Neural cell (in vitro differentiated cells): ENCODE data around the gene ATP5PO. TPM values are rescaled to one million over a fixed set of nuclear protein-coding genes. Genes with fewer than 3 reads are reported as not detected.

ENCODE experiments used
- H2AFZ ChIP-seq: fragments of 200-600, 300-800 bp; sonication (generic), shearing (Covaris generic); 2 replicates; pipeline ENCODE4 v1.6.0; 2014; ENCODE audit warnings: low read depth, mild to moderate bottlenecking, antibody characterized with exemption, low read length, moderate library complexity
- H3F3A ChIP-seq: fragments of 200-600 bp; shearing (Covaris generic); 2 replicates; pipeline ENCODE4 v1.6.1; 2016; ENCODE audit warnings: mild to moderate bottlenecking, moderate library complexity, mixed read lengths, antibody characterized with exemption, low read length; ENCODE audit not compliant: insufficient read depth, poor library complexity, severe bottlenecking
- H3K27ac ChIP-seq: fragments of 200-600, 300-800 bp; sonication (generic), shearing (Covaris generic); 2 replicates; pipeline ENCODE4 v1.5.1; 2014; ENCODE audit warnings: mild to moderate bottlenecking, low read length, moderate library complexity
- H3K27me3 ChIP-seq: fragments of 300-800, 200-600 bp; sonication (generic), shearing (Covaris generic); 2 replicates; pipeline ENCODE4 v1.6.0; 2014; ENCODE audit warnings: mild to moderate bottlenecking, low read depth, low read length, moderate library complexity; ENCODE audit not compliant: insufficient read depth
- H3K36me3 ChIP-seq: fragments of 300-800, 200-600 bp; sonication (generic), shearing (Covaris generic); 2 replicates; pipeline ENCODE4 v1.5.1; 2014; ENCODE audit warnings: mild to moderate bottlenecking, antibody characterized with exemption, low read length, moderate library complexity; ENCODE audit not compliant: insufficient read depth
- H3K4me2 ChIP-seq: fragments of 300-800, 200-600 bp; sonication (generic), shearing (Covaris generic); 2 replicates; pipeline ENCODE4 v1.6.0; 2014; ENCODE audit warnings: mild to moderate bottlenecking, low read length
- H3K4me3 ChIP-seq: fragments of 300-800, 200-600 bp; sonication (generic), shearing (Covaris generic); 2 replicates; pipeline ENCODE4 v1.5.1; 2014; ENCODE audit warnings: mild to moderate bottlenecking, low read length, moderate library complexity
- H3K79me2 ChIP-seq: fragments of 200-600 bp; shearing (Covaris generic); replicated peaks from 2 replicates; pipeline ENCODE4 v1.6.0; 2014; ENCODE audit warnings: mild to moderate bottlenecking, low read length, moderate library complexity; ENCODE audit not compliant: insufficient read depth
- H3K9ac ChIP-seq: fragments of 300-800, 200-600 bp; sonication (generic), shearing (Covaris generic); 2 replicates; pipeline ENCODE4 v1.6.1; 2016; ENCODE audit warnings: mild to moderate bottlenecking, low read length, mixed read lengths
- H3K9me2 ChIP-seq: fragments of 200-600 bp; shearing (Covaris generic); 2 replicates; pipeline ENCODE4 v1.6.1; 2016; ENCODE audit warnings: mild to moderate bottlenecking, low read length, mixed read lengths; ENCODE audit not compliant: insufficient read depth
- H3K9me3 ChIP-seq: fragments of 200-600, 300-800 bp; sonication (generic), shearing (Covaris generic); 2 replicates; pipeline ENCODE4 v1.6.1; 2016; ENCODE audit warnings: mild to moderate bottlenecking, mixed run types, low read length, moderate library complexity, mixed read lengths
- H4K20me1 ChIP-seq: fragments of 200-600 bp; shearing (Covaris generic); 2 replicates; pipeline ENCODE4 v1.6.1; 2016; ENCODE audit warnings: mild to moderate bottlenecking, mixed run types; ENCODE audit not compliant: insufficient read depth
- CTCF ChIP-seq: fragments of 450-650 bp; IDR thresholded peaks from 2 replicates; pipeline ENCODE4 v1.5.1; 2014; ENCODE audit warnings: antibody characterized with exemption, mild to moderate bottlenecking, moderate library complexity; ENCODE audit not compliant: poor library complexity, severe bottlenecking
- EP300 ChIP-seq: fragments of 450-650 bp; conservative IDR thresholded peaks from 2 replicates; pipeline ENCODE4 v1.6.1; 2014; ENCODE audit warnings: antibody characterized with exemption, mild to moderate bottlenecking, moderate library complexity; ENCODE audit not compliant: poor library complexity, severe bottlenecking
- EZH2 ChIP-seq: fragments of 200-600, 300-800 bp; shearing (Covaris generic), sonication (generic); IDR thresholded peaks from 2 replicates; pipeline ENCODE4 v1.6.1; 2014; ENCODE audit warnings: antibody characterized with exemption, low read length, borderline replicate concordance, mild to moderate bottlenecking; ENCODE audit not compliant: insufficient read depth, poor library complexity, severe bottlenecking
- MXI1 ChIP-seq: fragments of 450-650 bp; conservative IDR thresholded peaks from 2 replicates; pipeline ENCODE4 v1.6.1; 2014; ENCODE audit warnings: antibody characterized with exemption, mild to moderate bottlenecking; ENCODE audit not compliant: poor library complexity, severe bottlenecking
- POLR2AphosphoS5 ChIP-seq: IDR thresholded peaks from 2 replicates; pipeline ENCODE4 v1.6.1; 2012
- RAD21 ChIP-seq: fragments of 450-650 bp; conservative IDR thresholded peaks from 2 replicates; pipeline ENCODE4 v1.6.1; 2014; ENCODE audit warnings: antibody characterized with exemption, mild to moderate bottlenecking, moderate library complexity
- REST ChIP-seq: IDR thresholded peaks from 2 replicates; pipeline ENCODE4 v1.6.1; 2012; ENCODE audit warnings: borderline replicate concordance
- SMC3 ChIP-seq: fragments of 450-650 bp; conservative IDR thresholded peaks from 2 replicates; pipeline ENCODE4 v1.6.1; 2014; ENCODE audit warnings: antibody characterized with exemption, mild to moderate bottlenecking, moderate library complexity; ENCODE audit not compliant: poor library complexity
- TAF1 ChIP-seq: IDR thresholded peaks from 2 replicates; pipeline ENCODE4 v1.6.1; 2012; ENCODE audit warnings: low read depth
- polyA plus RNA-seq: library from polyadenylated mRNA; depleted of rRNA; stranded (reverse); fragments of >200 nt; gene quantifications from 2 replicates; pipeline ENCODE4 v1.2.3, GENCODE V29; 2014

ATP5PO gene
- polyA plus RNA-seq, 1 donor from 2014 or later, result 439 TPM

GRCh38 chr21:33902349-33902748 is 13.3 kb downstream of the ATP5PO start:
- Histone ChIP-seq H2AFZ (no peak overlapping the region), H3K9me2 (no peaks in the 10 kb centered on the region), H3K9ac (no peak overlapping the region), H4K20me1 (no peaks in the 10 kb centered on the region), H3K79me2 (no peaks in the 10 kb centered on the region), H3K4me2 (no peak overlapping the region), H3F3A (no peaks in the 10 kb centered on the region), H3K9me3 (no peaks in the 10 kb centered on the region), H3K36me3 (peaks cover 9% of the 10 kb centered on the region), H3K27ac (no peak overlapping the region), H3K27me3 (no peaks in the 10 kb centered on the region), H3K4me3 (no peak overlapping the region)
- TF ChIP-seq SMC3 (no peak), POLR2AphosphoS5 (no peak)

- Histone ChIP-seq H3K27ac (no peak overlapping the region), H3F3A (no peaks in the 10 kb centered on the region), H3K4me2 (no peak overlapping the region), H3K9me2 (no peaks in the 10 kb centered on the region), H3K4me3 (no peak overlapping the region), H2AFZ (no peak overlapping the region), H3K9ac (no peak overlapping the region), H3K36me3 (peaks cover 9% of the 10 kb centered on the region), H3K9me3 (no peaks in the 10 kb centered on the region), H3K27me3 (no peaks in the 10 kb centered on the region), H3K79me2 (no peaks in the 10 kb centered on the region), H4K20me1 (no peaks in the 10 kb centered on the region)
- TF ChIP-seq EZH2 (no peak), RAD21 (peak; percentile 23)
Observed at GRCh38 chr21:33901412-33902288, 14.0 kb downstream of the ATP5PO start.

GRCh38 chr21:33899199-33899598 is 16.4 kb downstream of the ATP5PO start:
- Histone ChIP-seq H3K27ac (no peak overlapping the region), H3K4me3 (no peak overlapping the region), H3K4me2 (no peak overlapping the region), H3K36me3 (peaks cover 9% of the 10 kb centered on the region), H3K9me3 (no peaks in the 10 kb centered on the region), H3K27me3 (no peaks in the 10 kb centered on the region), H3K79me2 (no peaks in the 10 kb centered on the region), H3K9ac (no peak overlapping the region), H3F3A (no peaks in the 10 kb centered on the region), H3K9me2 (no peaks in the 10 kb centered on the region), H4K20me1 (no peaks in the 10 kb centered on the region), H2AFZ (no peak overlapping the region)
- TF ChIP-seq EP300 (no peak), CTCF (no peak), POLR2AphosphoS5 (no peak), TAF1 (no peak), EZH2 (no peak), RAD21 (no peak), MXI1 (no peak), REST (no peak), SMC3 (no peak)
